ENCODE results near the gene AKAP6.

AKAP6 gene

DNA sequence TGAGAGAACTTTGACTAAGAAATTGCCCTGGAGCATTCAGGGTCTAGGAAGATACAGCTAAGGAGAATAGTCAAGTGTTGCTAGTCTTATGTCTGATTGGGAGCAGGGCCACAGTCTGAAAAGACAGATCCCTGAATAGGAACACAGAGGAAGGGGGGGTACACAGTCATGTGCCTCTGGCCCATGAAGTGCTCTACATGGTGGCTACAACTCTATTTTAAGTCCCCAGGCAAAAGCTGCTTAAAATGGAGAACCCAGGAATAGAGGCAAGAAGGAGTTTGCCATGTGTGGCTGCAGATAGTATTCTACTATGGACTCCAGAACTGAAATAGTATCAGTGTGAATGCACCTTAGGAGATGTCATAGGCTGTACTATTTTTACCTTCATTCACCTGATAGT, 491.6 kb downstream of the AKAP6 start:
- H3K36me3 Mint-ChIP-seq, result peaks cover 0 to 2% of the 10 kb centered on the region in 2 donors
- DNase-seq, result no peak
- no peaks in the 10 kb centered on the region for H3K4me1 Mint-ChIP-seq
- H3K27me3 Mint-ChIP-seq, result no peaks in the 10 kb centered on the region
- no peak for ATAC-seq (replicated peaks)
- peaks cover 0 to 1% of the 10 kb centered on the region in 2 donors for H3K9me3 Mint-ChIP-seq
- no peak overlapping the region for H3K27ac Mint-ChIP-seq
- no peak overlapping the region for H3K4me3 Mint-ChIP-seq

DNA sequence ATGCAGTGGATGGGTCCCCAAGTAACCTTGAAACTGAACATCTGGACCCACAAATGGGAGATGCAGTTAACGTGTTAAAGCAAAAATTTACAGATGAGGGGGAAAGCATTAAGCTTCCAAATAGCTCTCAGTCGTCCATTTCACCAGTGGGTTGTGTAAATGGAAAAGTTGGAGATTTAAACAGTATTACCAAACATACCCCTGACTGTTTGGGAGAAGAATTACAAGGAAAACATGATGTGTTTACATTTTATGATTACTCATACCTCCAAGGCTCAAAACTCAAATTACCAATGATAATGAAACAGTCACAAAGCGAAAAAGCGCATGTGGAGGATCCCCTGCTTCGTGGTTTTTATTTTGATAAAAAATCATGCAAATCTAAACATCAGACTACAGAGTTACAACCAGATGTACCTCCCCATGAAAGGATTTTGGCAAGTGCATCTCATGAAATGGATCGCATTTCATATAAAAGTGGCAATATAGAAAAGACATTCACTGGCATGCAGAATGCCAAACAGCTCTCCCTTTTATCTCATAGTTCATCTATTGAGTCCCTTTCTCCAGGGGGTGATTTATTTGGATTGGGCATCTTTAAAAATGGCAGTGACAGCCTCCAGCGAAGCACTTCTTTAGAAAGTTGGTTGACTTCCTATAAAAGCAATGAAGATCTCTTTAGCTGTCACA, 493.0 kb downstream of the AKAP6 start:
- no peak for ATAC-seq (replicated peaks)
- H3K27ac Mint-ChIP-seq, result no peak overlapping the region

DNA sequence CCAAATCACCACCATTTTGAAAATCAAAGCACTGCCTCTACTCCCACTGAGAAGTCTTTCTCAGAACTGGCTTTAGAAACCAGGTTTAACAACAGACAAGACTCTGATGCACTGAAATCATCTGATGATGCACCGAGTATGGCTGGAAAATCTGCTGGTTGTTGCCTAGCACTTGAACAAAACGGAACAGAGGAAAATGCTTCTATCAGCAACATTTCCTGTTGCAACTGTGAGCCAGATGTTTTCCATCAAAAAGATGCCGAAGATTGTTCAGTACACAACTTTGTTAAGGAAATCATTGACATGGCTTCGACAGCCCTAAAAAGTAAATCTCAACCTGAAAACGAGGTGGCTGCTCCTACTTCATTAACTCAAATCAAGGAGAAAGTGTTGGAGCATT, 494.6 kb downstream of the AKAP6 start:
- DNase-seq (no peak), ATAC-seq (replicated peaks) (no peak)
- H3K27ac Mint-ChIP-seq, result no peak overlapping the region
- H3K4me1 Mint-ChIP-seq, result no peaks in the 10 kb centered on the region
- H3K27me3 Mint-ChIP-seq, result no peaks in the 10 kb centered on the region
- peaks cover 0 to 2% of the 10 kb centered on the region in 2 donors for H3K36me3 Mint-ChIP-seq
- no peak overlapping the region for H3K4me3 Mint-ChIP-seq
- peaks cover 0 to 1% of the 10 kb centered on the region in 2 donors for H3K9me3 Mint-ChIP-seq

More for the DNA sequence above, 493.0 kb downstream of the AKAP6 start:
- Mint-ChIP-seq H3K4me1 (no peaks in the 10 kb centered on the region), H3K36me3 (peaks cover 0 to 2% of the 10 kb centered on the region in 2 donors), H3K27me3 (no peaks in the 10 kb centered on the region), H3K9me3 (peaks cover 0 to 1% of the 10 kb centered on the region in 2 donors), H3K4me3 (no peak overlapping the region)
- DNase-seq, result no peak

DNA sequence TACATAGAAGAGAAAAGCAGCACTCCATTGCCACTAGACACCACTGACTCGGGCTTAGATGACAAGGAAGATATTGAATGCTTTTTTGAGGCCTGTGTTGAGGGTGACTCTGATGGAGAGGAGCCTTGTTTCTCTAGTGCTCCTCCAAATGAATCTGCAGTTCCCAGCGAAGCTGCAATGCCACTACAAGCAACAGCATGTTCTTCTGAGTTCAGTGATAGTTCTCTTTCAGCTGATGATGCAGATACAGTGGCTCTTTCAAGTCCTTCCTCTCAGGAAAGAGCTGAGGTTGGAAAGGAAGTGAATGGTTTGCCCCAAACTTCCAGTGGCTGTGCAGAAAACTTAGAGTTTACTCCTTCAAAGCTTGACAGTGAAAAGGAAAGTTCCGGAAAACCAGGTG, 495.1 kb downstream of the AKAP6 start:
- Mint-ChIP-seq H3K27me3 (no peaks in the 10 kb centered on the region), H3K4me1 (no peaks in the 10 kb centered on the region), H3K4me3 (no peak overlapping the region), H3K9me3 (peaks cover 0 to 1% of the 10 kb centered on the region in 2 donors), H3K27ac (no peak overlapping the region), H3K36me3 (peaks cover 0 to 2% of the 10 kb centered on the region in 2 donors)
- no peak for DNase-seq
- no peak for ATAC-seq (replicated peaks)

DNA sequence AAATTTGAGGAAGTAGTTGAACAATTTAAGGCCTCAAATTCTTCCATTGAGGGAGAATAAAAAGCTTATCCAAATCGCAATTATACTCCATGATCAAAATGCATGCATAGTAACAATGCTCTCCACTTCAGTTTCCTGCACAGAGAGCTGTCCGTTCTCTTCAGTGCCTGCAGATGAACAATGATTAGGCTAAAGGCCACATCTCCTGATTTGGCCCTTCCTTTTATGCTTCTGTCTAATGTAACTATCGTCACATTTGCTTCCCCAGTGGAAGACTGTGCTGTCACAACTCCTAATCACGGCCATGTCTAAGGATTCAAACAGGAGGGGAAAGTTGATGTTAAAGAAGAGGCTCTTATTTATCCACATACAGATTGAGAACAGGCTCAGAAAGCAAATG, 496.0 kb downstream of the AKAP6 start:
- H3K4me3 Mint-ChIP-seq, result no peak overlapping the region
- H3K36me3 Mint-ChIP-seq, result peaks cover 0 to 4% of the 10 kb centered on the region in 2 donors
- H3K27ac Mint-ChIP-seq, result no peak overlapping the region
- H3K4me1 Mint-ChIP-seq, result no peaks in the 10 kb centered on the region
- ATAC-seq (replicated peaks) (no peak), DNase-seq (no peak)
- H3K27me3 Mint-ChIP-seq, result no peaks in the 10 kb centered on the region
- H3K9me3 Mint-ChIP-seq, result peaks cover 3% of the 10 kb centered on the region in 2 donors

DNA sequence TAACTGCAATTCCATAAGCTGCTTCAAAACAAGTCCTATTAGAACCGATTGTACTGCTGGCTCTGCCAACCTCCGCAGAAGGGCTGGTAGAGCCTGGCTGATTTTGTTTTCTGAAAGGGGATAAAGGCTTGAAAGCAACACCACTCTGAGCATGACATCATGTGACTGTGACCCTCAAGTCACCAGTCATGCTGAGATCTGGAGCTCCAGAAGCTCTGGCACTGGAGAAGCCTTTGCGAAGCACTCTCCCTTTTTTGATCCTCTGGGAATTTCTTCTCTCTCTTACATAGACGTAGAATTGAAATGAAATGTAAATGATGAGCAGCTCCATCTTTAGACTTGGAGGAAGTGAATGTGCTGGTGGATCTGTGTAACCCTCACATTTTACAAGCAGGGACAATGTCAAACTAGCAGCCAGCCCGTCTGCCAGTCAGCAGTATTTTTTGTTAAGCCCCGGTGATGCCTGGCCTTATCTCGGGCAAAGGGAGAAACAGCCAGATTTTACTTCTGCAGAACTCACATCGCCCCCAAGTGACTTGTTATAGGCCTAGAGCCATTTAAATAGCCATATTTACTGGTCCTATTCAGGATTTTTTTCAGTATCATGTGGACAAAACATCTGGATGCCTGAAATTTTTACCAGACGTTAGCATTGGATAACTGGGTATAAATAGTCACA, 497.4 kb downstream of the AKAP6 start:
- Mint-ChIP-seq H3K27me3 (no peaks in the 10 kb centered on the region), H3K9me3 (peaks cover 3% of the 10 kb centered on the region in 2 donors)
- no peak for DNase-seq

DNA sequence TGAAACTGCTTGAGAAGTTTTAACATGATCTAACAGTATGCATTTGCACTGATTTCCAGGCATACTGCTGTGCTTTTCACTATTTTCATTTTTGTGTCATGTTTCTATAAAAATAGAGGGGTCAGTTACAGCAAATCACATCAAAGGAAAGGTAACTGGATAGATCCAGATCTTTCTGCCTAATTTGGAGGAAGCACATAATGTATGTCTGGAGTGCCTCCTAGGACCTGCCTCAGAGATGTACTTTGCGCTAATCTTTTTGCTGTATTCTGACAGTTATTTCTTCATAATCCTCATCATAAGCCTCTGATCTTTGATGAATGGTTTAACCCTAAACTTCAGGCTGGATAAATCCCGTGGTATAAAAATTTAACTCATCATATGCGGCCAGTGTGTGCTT, 498.4 kb downstream of the AKAP6 start:
- ATAC-seq (replicated peaks) (no peak), DNase-seq (no peak)
- H3K36me3 Mint-ChIP-seq, result peaks cover 0 to 4% of the 10 kb centered on the region in 2 donors
- no peak overlapping the region for H3K27ac Mint-ChIP-seq
- H3K27me3 Mint-ChIP-seq, result no peaks in the 10 kb centered on the region
- no peak overlapping the region for H3K4me3 Mint-ChIP-seq
- peaks cover 3% of the 10 kb centered on the region in 2 donors for H3K9me3 Mint-ChIP-seq
- no peaks in the 10 kb centered on the region for H3K4me1 Mint-ChIP-seq

More for the DNA sequence above, 497.4 kb downstream of the AKAP6 start:
- Mint-ChIP-seq H3K27ac (no peak overlapping the region), H3K4me1 (no peaks in the 10 kb centered on the region), H3K4me3 (no peak overlapping the region), H3K36me3 (peaks cover 0 to 4% of the 10 kb centered on the region in 2 donors)
- no peak for ATAC-seq (replicated peaks)

DNA sequence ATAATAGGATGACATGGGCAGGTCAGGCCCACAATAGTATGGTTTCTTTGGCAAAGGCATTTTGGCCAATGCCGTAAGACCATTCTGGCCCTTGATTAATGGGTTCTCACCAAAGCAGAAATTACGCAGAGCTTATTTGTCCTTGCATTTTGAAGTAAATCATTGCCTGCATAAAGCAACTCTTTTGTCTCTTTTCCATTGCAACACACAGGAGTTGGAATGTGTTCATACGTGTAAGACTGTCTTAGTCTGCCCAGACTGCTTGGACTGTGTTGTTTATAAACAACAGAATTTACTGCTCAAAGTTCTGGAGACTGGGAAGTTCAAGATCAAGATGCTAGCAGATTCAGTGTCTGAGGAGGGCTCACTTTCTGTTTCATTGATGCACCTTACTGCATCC, 506.8 kb downstream of the AKAP6 start:
- ATAC-seq (replicated peaks), result no peak
- no peak overlapping the region for H3K4me3 Mint-ChIP-seq

DNA sequence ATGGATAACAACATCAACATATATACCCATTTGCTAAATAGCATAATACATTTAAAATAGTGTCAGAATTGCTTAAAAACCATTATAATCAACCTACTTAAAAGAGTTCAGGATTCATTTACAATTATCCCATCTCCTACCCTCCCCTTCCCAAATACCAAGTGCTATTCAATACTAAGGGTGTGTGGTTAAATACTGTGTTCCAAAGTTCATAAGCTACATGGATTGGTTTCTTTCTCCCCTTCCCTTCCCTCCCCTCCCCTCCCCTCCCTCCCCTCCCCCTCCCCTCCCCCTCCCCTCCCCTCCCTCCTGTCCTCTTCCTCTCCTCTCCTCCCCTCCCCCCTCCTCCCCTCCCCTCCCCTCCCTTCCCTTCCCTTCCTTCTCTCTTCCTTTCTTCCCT, 512.6 kb downstream of the AKAP6 start:
- no peak for ATAC-seq (replicated peaks)
- Mint-ChIP-seq H3K27ac (no peak overlapping the region), H3K4me1 (no peaks in the 10 kb centered on the region), H3K4me3 (no peak overlapping the region), H3K27me3 (no peaks in the 10 kb centered on the region), H3K36me3 (no peaks in the 10 kb centered on the region), H3K9me3 (peaks cover 0 to 4% of the 10 kb centered on the region in 2 donors)
- no peak for DNase-seq

More for the DNA sequence above, 506.8 kb downstream of the AKAP6 start:
- H3K27me3 Mint-ChIP-seq, result no peaks in the 10 kb centered on the region
- H3K9me3 Mint-ChIP-seq, result no peaks in the 10 kb centered on the region
- H3K4me1 Mint-ChIP-seq, result no peaks in the 10 kb centered on the region
- no peaks in the 10 kb centered on the region for H3K36me3 Mint-ChIP-seq
- H3K27ac Mint-ChIP-seq, result no peak overlapping the region
- DNase-seq, result no peak

DNA sequence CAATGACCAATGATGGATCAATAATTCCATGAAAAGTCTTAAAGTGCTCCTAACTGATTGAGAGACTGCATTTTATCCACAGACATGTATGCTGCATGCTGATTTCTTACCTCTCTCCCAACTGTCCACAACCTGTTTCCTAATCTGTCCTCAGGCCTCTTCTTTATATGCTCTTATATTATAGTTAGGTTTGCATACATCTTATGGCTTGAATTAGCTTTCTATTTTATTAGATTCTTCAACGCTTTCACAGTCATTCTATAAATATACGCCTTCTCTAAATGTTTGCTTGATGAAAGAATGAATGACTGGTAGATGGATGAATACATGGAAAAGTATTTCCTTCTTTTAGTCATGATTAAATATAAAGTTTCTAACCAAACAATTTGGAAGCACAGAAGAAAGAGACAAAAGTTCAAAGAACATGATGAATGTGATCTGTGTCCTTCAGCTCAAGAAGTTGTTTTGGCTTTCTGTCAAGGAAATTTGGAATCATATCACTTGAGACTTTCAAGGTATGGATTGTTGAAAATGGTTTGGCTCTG, 517.8 kb downstream of the AKAP6 start:
- H3K36me3 Mint-ChIP-seq, result peaks cover 0 to 1% of the 10 kb centered on the region in 2 donors
- no peaks in the 10 kb centered on the region for H3K4me1 Mint-ChIP-seq
- DNase-seq (no peak), ATAC-seq (replicated peaks) (no peak)
- peaks cover 0 to 6% of the 10 kb centered on the region in 2 donors for H3K9me3 Mint-ChIP-seq
- H3K27me3 Mint-ChIP-seq, result no peaks in the 10 kb centered on the region
- H3K27ac Mint-ChIP-seq, result no peak overlapping the region
- no peak overlapping the region for H3K4me3 Mint-ChIP-seq

DNA sequence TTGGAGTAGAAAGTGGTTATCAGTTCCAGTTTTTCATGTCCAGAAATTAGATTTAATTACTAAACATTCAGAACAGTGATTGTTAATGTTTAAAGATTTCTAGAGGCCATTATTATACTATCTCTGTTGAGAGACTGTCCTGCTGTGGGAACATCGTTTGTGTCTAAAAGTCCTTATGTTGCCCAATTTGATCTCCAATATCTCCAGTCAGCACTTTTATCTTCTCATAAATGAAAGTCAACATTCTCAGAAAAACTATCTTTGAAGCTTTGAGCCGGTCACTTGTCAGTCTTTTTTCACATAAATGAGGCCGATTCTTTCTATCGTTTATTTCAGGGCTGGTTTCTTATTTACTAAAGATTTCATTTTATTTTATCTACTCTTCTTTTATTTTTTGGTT, 518.8 kb downstream of the AKAP6 start:
- Mint-ChIP-seq H3K4me3 (no peak overlapping the region), H3K9me3 (peaks cover 0 to 7% of the 10 kb centered on the region in 2 donors), H3K27ac (no peak overlapping the region), H3K27me3 (no peaks in the 10 kb centered on the region), H3K4me1 (no peaks in the 10 kb centered on the region), H3K36me3 (peaks cover 0 to 1% of the 10 kb centered on the region in 2 donors)
- ATAC-seq (replicated peaks), result no peak
- DNase-seq, result no peak

DNA sequence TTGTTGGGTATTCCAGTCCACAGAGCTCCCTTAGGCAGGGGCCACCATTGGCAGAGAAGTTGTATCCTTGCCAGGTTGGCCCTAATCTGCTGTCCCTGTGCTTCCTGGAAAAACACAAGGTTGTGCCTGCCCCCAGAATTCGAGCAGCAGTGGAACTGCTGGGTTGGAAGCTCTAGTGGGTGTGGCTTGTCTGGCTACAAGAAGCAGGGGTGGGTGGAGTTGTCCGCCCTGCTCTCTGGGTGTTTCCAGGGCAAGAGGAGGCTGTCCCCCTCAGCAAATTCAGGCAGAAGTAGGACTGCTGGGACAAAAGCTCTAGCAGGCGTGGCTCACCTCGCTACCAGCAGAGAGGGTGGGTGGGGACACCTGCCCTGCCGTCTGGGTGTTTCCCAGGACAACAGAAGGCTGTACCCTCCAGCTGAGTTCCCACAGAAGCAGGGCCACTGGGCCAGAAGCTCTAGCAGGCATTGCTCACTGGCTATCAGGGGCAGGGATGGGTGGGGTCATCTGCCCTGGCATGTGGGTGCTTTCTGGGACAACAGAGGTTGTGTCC, 536.8 kb downstream of the AKAP6 start:
- Mint-ChIP-seq H3K36me3 (no peaks in the 10 kb centered on the region), H3K27me3 (no peaks in the 10 kb centered on the region), H3K4me1 (no peaks in the 10 kb centered on the region), H3K4me3 (no peak overlapping the region), H3K9me3 (peaks cover 4 to 14% of the 10 kb centered on the region in 2 donors), H3K27ac (no peak overlapping the region)
- no peak for ATAC-seq (replicated peaks)
- no peak for DNase-seq

DNA sequence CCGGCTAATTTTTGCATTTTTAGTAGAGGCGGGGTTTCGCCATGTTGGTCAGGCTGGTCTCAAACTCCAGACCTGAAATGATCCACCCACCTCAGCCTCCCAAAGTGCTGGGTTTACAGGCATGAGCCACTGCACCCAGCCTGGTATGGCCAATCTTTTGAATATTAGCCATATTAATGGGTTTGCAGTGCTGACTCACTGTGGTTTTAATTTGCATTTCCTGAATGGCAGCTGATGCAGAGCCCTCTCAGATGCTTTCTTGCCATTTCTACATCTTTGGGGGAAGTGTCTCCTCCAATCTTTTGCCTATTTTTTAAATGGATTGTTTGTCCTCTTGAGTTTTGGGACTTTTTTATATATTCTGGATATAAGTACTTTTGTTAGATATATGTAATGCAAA, 554.1 kb downstream of the AKAP6 start:
- no peak for DNase-seq
- H3K36me3 Mint-ChIP-seq, result no peaks in the 10 kb centered on the region
- H3K4me1 Mint-ChIP-seq, result no peaks in the 10 kb centered on the region
- H3K27me3 Mint-ChIP-seq, result no peaks in the 10 kb centered on the region
- H3K9me3 Mint-ChIP-seq, result peaks cover 2 to 3% of the 10 kb centered on the region in 2 donors
- ATAC-seq (replicated peaks), result no peak
- H3K4me3 Mint-ChIP-seq, result no peak overlapping the region
- no peak overlapping the region for H3K27ac Mint-ChIP-seq

Data from stimulated activated naive B cell treated with anti-CD40 and anti-IgM and Interleukin-4, amounts not matched to agents 10 μg/mL and 1 μg/mL and 100 μg/mL, for 72 hours (primary cell).